Esophagus squamous epithelium (tissue), 5 donors: ENCODE data around the gene OBP2B. TPM values are rescaled to one million over a fixed set of nuclear protein-coding genes. Genes with fewer than 3 reads are reported as not detected.
"Not testable (repeated sequence)": the region's sequence is repeated elsewhere in the genome, so short reads cannot be mapped to it uniquely, and the experiment has no call there.

Experiments used
- DNase-seq: peaks from one replicate; lab custom pipeline; 2025; lab: John Stamatoyannopoulos, UW
- H3K27ac ChIP-seq, 4 donors: fragments of 200-600 bp; sonication (generic); one replicate each; pipeline ENCODE4 v1.5.1; 2016 to 2019; ENCODE audit warnings: mild to moderate bottlenecking in 1 of 4
- H3K27me3 ChIP-seq, 4 donors: fragments of 200-600 bp; sonication (generic); 1 replicate in 3 of 4; 2 replicates in 1 of 4; pipeline versions ENCODE4 v1.5.1 to v1.6.0; 2017 to 2021; ENCODE audit warnings: antibody characterized with exemption in 1 of 4
- H3K36me3 ChIP-seq, 3 donors: fragments of 200-600 bp; sonication (generic); one replicate each; pipeline ENCODE4 v1.5.1; 2016 to 2019
- H3K4me1 ChIP-seq, 3 donors: fragments of 200-600 bp; sonication (generic); one replicate each; pipeline ENCODE4 v1.5.1; 2017 to 2019
- H3K4me3 ChIP-seq, 4 donors: fragments of 200-600 bp; sonication (generic); 1 replicate in 3 of 4; 2 replicates in 1 of 4; pipeline ENCODE4 v1.5.1; 2016 to 2019; ENCODE audit warnings: mild to moderate bottlenecking in 2 of 4, moderate library complexity in 1 of 4
- H3K9me3 ChIP-seq, 3 donors: fragments of 200-600 bp; sonication (generic); one replicate each; pipeline ENCODE4 v1.5.1; 2016 to 2019
- CTCF ChIP-seq, 6 experiments: fragments of 450-650 bp in 4 of 6; fragments of 200-600 bp in 2 of 6; sonication (generic) in 2 of 6; IDR thresholded peaks; one replicate each; pipeline ENCODE4 v1.5.1; 2016 to 2019; ENCODE audit warnings: antibody characterized with exemption in 6 of 6, mild to moderate bottlenecking in 4 of 6, moderate library complexity in 4 of 6
- POLR2A ChIP-seq, 4 donors: fragments of 450-650 bp; IDR thresholded peaks; one replicate each; pipeline ENCODE4 v1.6.1; 2017; ENCODE audit warnings: antibody characterized with exemption in 4 of 4, mild to moderate bottlenecking in 4 of 4, moderate library complexity in 3 of 4
- WGBS, 2 donors: methylation state at CpG; one replicate each; pipeline ENCODE4 v1.1.5; 2018; 5-methylcytosine and 5-hydroxymethylcytosine counted together
- intact Hi-C: fragments of 100-400 bp; cut with DNase I; formaldehyde crosslinking; loops from one replicate; pipeline ENCODE4 v1.15.0; 2022
- total RNA-seq, 4 donors: library from RNA; depleted of rRNA; stranded (reverse); fragments of >200 nt; gene quantifications; one replicate each; pipeline ENCODE4 v1.1.0, GENCODE V29; 2016
- donor health status: DM: yes; HTN: yes; CAD: no.

The OBP2B gene
- total RNA-seq, 4 donors from 2014 or later: not detected

- no peak for TF ChIP-seq POLR2A (IDR thresholded peaks at IDR 0.05)
- intact Hi-C loops: no loop called here
- Histone ChIP-seq H3K4me1 (peaks cover 21 to 32% (median 22%) of the 10 kb centered on the region in 3 donors), H3K4me3 (no peak overlapping the region), H3K36me3 (no peaks in the 10 kb centered on the region), H3K27me3 (peaks cover 0 to 10% (median 0%) of the 10 kb centered on the region in 4 donors), H3K27ac (peak overlapping the region in 2 of 4 donors; percentile 21 to 49), H3K9me3 (no peaks in the 10 kb centered on the region)
- 60 to 77% methylated on average over 1 to 6 of the region's 31 CpGs for WGBS, 2 donors
- DNase-seq: no peak
Measured at GRCh38 chr9:133234577-133235322, 25.7 kb upstream of the OBP2B start.

DNA sequence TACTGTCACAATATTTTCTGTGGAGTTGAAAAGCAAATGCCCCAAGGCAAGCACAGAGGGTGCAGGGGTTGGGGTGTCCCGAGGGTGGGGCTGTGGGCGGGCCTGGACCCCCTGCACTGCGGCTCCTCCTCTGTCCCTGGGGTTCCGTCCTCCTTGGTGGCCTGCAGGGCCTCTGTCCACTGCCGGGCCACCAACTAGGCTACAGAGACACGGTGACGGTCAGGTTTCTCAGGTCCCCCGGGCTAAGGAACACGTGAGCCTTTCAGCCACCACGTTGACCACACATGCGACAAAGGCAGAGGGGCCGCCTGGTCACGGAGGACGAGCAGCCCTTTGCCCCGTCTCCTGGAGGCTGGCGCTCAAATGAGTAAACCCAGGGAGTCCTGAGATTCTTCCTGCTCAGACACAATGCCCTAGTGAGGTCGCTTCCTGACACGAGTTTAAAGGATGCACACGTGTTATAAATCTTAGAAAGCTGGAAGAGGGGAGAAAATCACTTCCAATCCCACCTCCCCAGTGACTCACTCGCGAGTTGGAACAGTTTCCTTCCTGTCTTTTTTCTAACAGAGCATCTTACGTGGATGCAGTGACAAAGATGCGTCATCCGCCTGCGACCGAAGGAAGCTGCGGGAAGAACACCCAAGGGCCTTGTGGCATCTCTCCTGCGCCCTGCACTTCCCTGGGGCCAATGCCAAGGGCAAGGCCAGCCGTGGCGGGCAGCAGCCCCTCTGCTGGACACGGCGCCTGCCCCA is 24.8 kb upstream of the OBP2B start:
- TF ChIP-seq CTCF (IDR thresholded peaks at IDR 0.05) (no peak), POLR2A (IDR thresholded peaks at IDR 0.05) (no peak)
- Histone ChIP-seq H3K27me3 (peaks cover 0 to 5% (median 0%) of the 10 kb centered on the region in 4 donors), H3K4me1 (peaks cover 13 to 23% (median 16%) of the 10 kb centered on the region in 3 donors), H3K4me3 (no peak overlapping the region), H3K36me3 (no peaks in the 10 kb centered on the region), H3K9me3 (no peaks in the 10 kb centered on the region), H3K27ac (peak overlapping the region in 2 of 4 donors; percentile 21 to 49)
- intact Hi-C loops: no loop called here
- 69 to 80% methylated on average over 17 to 28 of the region's 32 CpGs for WGBS, 2 donors
- no peak for DNase-seq

DNA sequence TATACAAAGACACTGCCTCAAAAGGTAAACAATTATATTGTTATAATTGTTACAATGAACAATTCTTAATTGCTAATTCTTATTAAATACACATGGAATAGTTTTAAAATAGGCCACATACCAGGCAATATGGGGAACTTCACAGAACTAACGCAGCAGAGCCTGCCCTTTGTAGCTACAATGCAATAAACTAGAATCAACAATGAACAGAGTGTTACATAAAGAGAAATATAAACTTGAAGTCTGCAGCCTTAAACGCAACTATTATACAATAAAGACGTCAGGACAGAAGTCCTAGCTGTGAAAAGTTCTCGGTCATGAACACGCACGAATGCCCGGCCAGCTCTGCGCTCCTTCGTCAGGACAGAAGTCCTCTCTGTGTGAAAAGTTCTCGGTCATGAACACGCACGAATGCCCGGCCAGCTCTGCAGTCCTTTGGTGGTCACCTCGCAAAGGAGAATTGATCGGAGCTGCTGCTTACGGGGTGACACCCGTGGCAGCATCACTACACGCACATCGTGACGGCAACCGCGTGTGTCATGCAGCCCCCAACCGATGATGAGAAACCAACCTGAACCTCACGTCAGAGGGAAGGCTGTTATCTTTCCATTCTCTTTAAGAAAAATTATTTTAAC is 23.0 kb upstream of the OBP2B start:
- intact Hi-C loops, H3K9me3 ChIP-seq, DNase-seq, H3K27ac ChIP-seq, H3K4me1 ChIP-seq, H3K4me3 ChIP-seq, H3K27me3 ChIP-seq, H3K36me3 ChIP-seq: not testable (repeated sequence)
- 82 to 83% methylated on average over 18 to 24 of the region's 24 CpGs for WGBS, 2 donors

GRCh38 chr9:133230514-133230913 is 21.5 kb upstream of the OBP2B start:
- H3K4me3 ChIP-seq, H3K36me3 ChIP-seq, intact Hi-C loops, H3K9me3 ChIP-seq, H3K27ac ChIP-seq, DNase-seq, H3K4me1 ChIP-seq: not testable (repeated sequence)
- WGBS, 2 donors: 83 to 85% methylated on average over 7 of the region's 7 CpGs
- H3K27me3 ChIP-seq: peaks cover 0 to 16% (median 0%) of the 10 kb centered on the region in 4 donors

DNA sequence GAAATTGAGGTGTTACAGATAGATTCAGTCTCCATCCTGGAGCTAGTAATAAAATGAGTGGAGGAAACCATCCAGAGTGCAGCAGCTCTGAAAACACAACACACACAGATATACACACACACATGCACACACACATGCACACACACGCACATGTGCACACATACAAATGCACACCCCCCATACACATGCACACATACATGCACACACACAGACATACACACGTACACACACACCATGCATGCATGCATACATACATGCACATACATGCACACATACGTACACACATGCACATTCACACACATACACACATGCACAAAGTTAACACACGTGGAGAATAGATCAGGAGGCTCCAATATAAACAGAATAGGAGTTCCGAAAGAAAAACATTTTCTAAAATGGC is 21.0 kb upstream of the OBP2B start:
- TF ChIP-seq CTCF (IDR thresholded peaks at IDR 0.05) (no peak), POLR2A (IDR thresholded peaks at IDR 0.05) (no peak)
- Histone ChIP-seq H3K27me3 (peaks cover 0 to 21% (median 0%) of the 10 kb centered on the region in 4 donors), H3K27ac (no peak overlapping the region), H3K4me1 (no peaks in the 10 kb centered on the region), H3K9me3 (no peaks in the 10 kb centered on the region), H3K4me3 (no peak overlapping the region), H3K36me3 (no peaks in the 10 kb centered on the region)
- intact Hi-C loops: no loop called here
- no peak for DNase-seq
- 70 to 85% methylated on average over 5 of the region's 5 CpGs for WGBS, 2 donors

DNA sequence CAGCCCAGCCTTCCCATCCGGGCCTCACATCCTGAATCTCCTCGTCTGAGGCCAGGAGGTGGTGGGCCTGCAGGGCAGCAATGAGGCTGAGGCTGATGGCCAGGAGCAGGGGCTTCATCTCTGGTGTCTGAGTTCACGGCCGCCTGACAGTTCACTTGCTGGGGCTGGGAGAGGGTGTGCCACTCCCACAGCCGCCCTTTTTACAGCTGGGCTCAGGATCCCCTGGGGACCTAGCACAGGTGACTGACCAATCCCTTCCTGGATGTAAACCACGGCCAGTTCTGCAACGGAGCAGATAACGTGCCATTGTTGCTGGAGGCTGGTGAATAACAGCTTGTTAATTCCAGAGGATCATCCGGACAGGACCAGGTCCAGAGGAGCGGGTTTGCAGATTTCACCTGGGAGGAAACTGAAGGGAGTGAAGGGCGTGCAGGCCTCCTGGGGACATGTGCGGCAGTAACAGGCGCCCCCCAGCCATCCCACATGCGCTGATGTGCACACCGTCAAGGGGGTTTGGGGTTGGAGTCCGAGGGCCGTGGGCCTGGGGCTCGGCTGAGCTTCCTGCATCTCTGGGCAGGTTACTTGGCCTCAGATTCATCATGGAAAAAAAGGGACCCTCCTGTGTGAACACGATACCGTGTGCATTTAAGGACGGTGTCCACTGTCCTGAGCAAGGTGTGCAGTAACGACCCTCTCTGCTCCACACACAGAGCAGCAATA is 19.6 kb upstream of the OBP2B start:
- H3K4me1 ChIP-seq, H3K4me3 ChIP-seq, DNase-seq, H3K36me3 ChIP-seq, H3K9me3 ChIP-seq, intact Hi-C loops, H3K27ac ChIP-seq: not testable (repeated sequence)
- peaks cover 0 to 29% (median 0%) of the 10 kb centered on the region in 4 donors for H3K27me3 ChIP-seq
- WGBS, 2 donors: 85 to 88% methylated on average over 5 to 11 of the region's 22 CpGs

DNA sequence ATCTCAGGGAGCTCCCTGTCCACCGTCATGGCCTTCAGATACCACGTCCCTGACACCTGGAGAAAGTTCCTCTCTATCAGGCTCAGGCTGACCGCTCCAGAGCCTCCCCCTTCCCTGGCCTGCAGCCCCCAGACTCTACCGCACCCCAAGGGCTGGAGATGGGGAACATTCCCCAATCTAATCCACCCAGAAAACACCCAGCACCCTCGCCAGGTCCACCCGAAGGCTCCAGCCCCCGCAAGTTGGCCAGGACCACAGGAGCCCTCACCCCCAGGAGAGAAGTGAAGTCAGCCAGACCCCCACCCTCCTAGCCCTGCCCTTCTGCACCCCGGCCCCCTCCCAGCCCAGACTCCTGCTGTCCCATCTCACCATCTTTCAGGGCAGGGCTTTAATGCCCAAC is 18.9 kb upstream of the OBP2B start:
- DNase-seq, intact Hi-C loops, H3K9me3 ChIP-seq, H3K36me3 ChIP-seq, H3K4me1 ChIP-seq, H3K4me3 ChIP-seq, H3K27ac ChIP-seq: not testable (repeated sequence)
- WGBS, 2 donors: 100% methylated on average over 1 of the region's 8 CpGs; no CpG with 5 or more reads in 1 of the 2 donors
- H3K27me3 ChIP-seq: peaks cover 0 to 35% (median 0%) of the 10 kb centered on the region in 4 donors
